Measurements from ENCODE around the gene TAS2R43. TPM values are rescaled to one million over a fixed set of nuclear protein-coding genes. Genes with fewer than 3 reads are reported as not detected.

Gene TAS2R43
- total RNA-seq, 1 experiment from 2014 or later, result not detected

GRCh38 chr12:11059784-11060183, 32.3 kb downstream of the TAS2R43 start:
- ChIA-PET CTCF (no interaction called here), POLR2A (no interaction called here), RAD21 (ENCODE audit: low non-redundant PET in 1 of 2, low total read pairs in 2 of 2, uncharacterized antibody in 2 of 2, unreplicated experiment in 2 of 2) (no interaction called here)
- no peaks in the 10 kb centered on the region for H3K27me3 ChIP-seq (ENCODE audit: insufficient read depth, low read length)
- no TSS peak for BruUV-seq (replicated peaks)
- no peaks in the 10 kb centered on the region for H3K9me2 ChIP-seq (ENCODE audit: insufficient read depth)
- no peaks in the 10 kb centered on the region for H3K9me3 ChIP-seq (ENCODE audit: control insufficient read depth in 1 of 2, insufficient read depth in 1 of 2, low read depth in 1 of 2, low read length in 2 of 2)
- ATAC-seq, result no peak
- no peak overlapping the region for H3K27ac ChIP-seq (ENCODE audit: low read depth, low read length)
- no peak overlapping the region for H3K4me3 ChIP-seq (replicated peaks in 1 of 2; ENCODE audit: low read depth in 1 of 2, low read length in 2 of 2)
- H3K36me3 ChIP-seq (ENCODE audit: control insufficient read depth in 1 of 2, insufficient read depth in 2 of 2, low read length in 2 of 2), result no peaks in the 10 kb centered on the region
- H4K20me1 ChIP-seq (ENCODE audit: insufficient read depth), result 0 out of 2 replicates have a peak, but pooled peaks cover 3% of the 10 kb centered on the region
- peaks cover 30% of the 10 kb centered on the region for H3K79me2 ChIP-seq (ENCODE audit: insufficient read depth, low read length)
- H3K4me1 ChIP-seq (ENCODE audit: control insufficient read depth in 1 of 2, insufficient read depth in 2 of 2, low read length in 2 of 2), result no peaks in the 10 kb centered on the region
- no peak for DNase-seq (ENCODE audit: low read depth, low spot score)
- TF ChIP-seq CTCF (IDR thresholded peaks at IDR 0.05 in 2 of 3, conservative IDR thresholded peaks at IDR 0.05 in 1 of 3; ENCODE audit: borderline replicate concordance in 1 of 3, insufficient read depth in 1 of 3, low read depth in 2 of 3, low read length in 2 of 3), result no peak
- no peak overlapping the region for H3K9ac ChIP-seq (ENCODE audit: low read length)
- H3K4me2 ChIP-seq (ENCODE audit: low read length), result no peak overlapping the region
- intact Hi-C loops (cut with micrococcal nuclease), result no loop called here
- H2AFZ ChIP-seq (ENCODE audit: low read depth, low read length, poor library complexity, severe bottlenecking), result no peak overlapping the region

GRCh38 chr12:11059041-11059440, 33.1 kb downstream of the TAS2R43 start:
- Histone ChIP-seq H3K9ac (ENCODE audit: low read length) (no peak overlapping the region), H4K20me1 (ENCODE audit: insufficient read depth) (0 out of 2 replicates have a peak, but pooled peaks cover 3% of the 10 kb centered on the region), H3K4me2 (ENCODE audit: low read length) (no peak overlapping the region), H3K4me3 (replicated peaks in 1 of 2; ENCODE audit: low read depth in 1 of 2, low read length in 2 of 2) (no peak overlapping the region), H3K79me2 (ENCODE audit: insufficient read depth, low read length) (peaks cover 33% of the 10 kb centered on the region), H3K27ac (ENCODE audit: low read depth, low read length) (no peak overlapping the region), H3K36me3 (ENCODE audit: control insufficient read depth in 1 of 2, insufficient read depth in 2 of 2, low read length in 2 of 2) (no peaks in the 10 kb centered on the region), H3K27me3 (ENCODE audit: insufficient read depth, low read length) (no peaks in the 10 kb centered on the region), H3K9me3 (ENCODE audit: control insufficient read depth in 1 of 2, insufficient read depth in 1 of 2, low read depth in 1 of 2, low read length in 2 of 2) (no peaks in the 10 kb centered on the region), H3K9me2 (ENCODE audit: insufficient read depth) (no peaks in the 10 kb centered on the region), H2AFZ (ENCODE audit: low read depth, low read length, poor library complexity, severe bottlenecking) (no peak overlapping the region), H3K4me1 (ENCODE audit: control insufficient read depth in 1 of 2, insufficient read depth in 2 of 2, low read length in 2 of 2) (no peaks in the 10 kb centered on the region)
- ChIA-PET RAD21 (ENCODE audit: low non-redundant PET in 1 of 2, low total read pairs in 2 of 2, uncharacterized antibody in 2 of 2, unreplicated experiment in 2 of 2) (no interaction called here), CTCF (no interaction called here), POLR2A (no interaction called here)
- no peak for ATAC-seq
- TF ChIP-seq, protein P1, sequence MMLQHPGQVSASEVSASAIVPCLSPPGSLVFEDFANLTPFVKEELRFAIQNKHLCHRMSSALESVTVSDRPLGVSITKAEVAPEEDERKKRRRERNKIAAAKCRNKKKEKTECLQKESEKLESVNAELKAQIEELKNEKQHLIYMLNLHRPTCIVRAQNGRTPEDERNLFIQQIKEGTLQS (IDR thresholded peaks at IDR 0.05), result no peak
- TF ChIP-seq RAD21 (IDR thresholded peaks at IDR 0.05; ENCODE audit: low read depth), result no peak
- BruUV-seq (replicated peaks), result no TSS peak
- intact Hi-C loops (cut with micrococcal nuclease), result no loop called here
- DNase-seq (ENCODE audit: low read depth, low spot score), result no peak
